ENCODE results near the gene KLF7.

DNA sequence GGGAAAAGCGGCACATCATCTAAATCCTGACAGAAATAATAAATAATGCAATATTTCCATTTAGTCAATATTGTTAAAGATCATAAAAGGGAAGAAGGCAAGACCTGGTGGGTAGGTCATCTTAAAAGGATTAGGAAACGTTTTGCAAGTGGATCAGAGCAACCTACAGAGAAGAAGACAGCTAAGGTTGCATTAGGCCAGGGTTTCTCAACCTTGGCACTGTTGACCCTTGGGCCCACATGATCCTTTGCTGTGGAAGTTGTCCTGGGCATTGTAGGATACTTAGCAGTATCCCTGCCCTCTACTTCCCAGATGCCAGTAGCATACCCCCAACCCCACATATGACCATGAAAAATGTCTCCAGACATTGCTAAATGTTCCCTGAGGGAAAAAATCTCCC, 55.0 kb downstream of the KLF7 start:
- TF ChIP-seq, protein P1, sequence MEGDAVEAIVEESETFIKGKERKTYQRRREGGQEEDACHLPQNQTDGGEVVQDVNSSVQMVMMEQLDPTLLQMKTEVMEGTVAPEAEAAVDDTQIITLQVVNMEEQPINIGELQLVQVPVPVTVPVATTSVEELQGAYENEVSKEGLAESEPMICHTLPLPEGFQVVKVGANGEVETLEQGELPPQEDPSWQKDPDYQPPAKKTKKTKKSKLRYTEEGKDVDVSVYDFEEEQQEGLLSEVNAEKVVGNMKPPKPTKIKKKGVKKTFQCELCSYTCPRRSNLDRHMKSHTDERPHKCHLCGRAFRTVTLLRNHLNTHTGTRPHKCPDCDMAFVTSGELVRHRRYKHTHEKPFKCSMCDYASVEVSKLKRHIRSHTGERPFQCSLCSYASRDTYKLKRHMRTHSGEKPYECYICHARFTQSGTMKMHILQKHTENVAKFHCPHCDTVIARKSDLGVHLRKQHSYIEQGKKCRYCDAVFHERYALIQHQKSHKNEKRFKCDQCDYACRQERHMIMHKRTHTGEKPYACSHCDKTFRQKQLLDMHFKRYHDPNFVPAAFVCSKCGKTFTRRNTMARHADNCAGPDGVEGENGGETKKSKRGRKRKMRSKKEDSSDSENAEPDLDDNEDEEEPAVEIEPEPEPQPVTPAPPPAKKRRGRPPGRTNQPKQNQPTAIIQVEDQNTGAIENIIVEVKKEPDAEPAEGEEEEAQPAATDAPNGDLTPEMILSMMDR (conservative IDR thresholded peaks at IDR 0.05; ENCODE audit: low read depth, low read length): no peak
- TF ChIP-seq EZH2 (IDR thresholded peaks at IDR 0.05; ENCODE audit: low read length, unreplicated experiment) (no peak), EZH2phosphoT487 (IDR thresholded peaks at IDR 0.05; ENCODE audit: borderline replicate concordance, low read length) (no peak)

Data from PC-3 (cell line).